H1 (cell line): Measurements from ENCODE around the gene DGKI. TPM values are rescaled to one million over a fixed set of nuclear protein-coding genes. Genes with fewer than 3 reads are reported as not detected.

Experiments
- CTCF ChIA-PET: fragments of 300-600 bp; sonication (Branson Sonifier 250); formaldehyde crosslinking; loops from one replicate; lab custom pipeline; 2021; ENCODE audit not compliant: partially characterized antibody; lab: Charles Lee
- POLR2A ChIA-PET: fragments of 300-600 bp; sonication (Branson Sonifier 250); formaldehyde crosslinking; loops from one replicate; lab custom pipeline; 2021; ENCODE audit warnings: inconsistent platforms; ENCODE audit not compliant: partially characterized antibody; lab: Charles Lee
- DNase-seq, 2 experiments: peaks; one replicate each; pipeline versions ENCODE4 v3.0.0 to v3.0.0-alpha.2; 2010 to 2022; ENCODE audit warnings: low spot score in 2 of 2, low read depth in 1 of 2, mixed read lengths in 1 of 2
- FAIRE-seq: peaks from 2 replicates; lab custom pipeline; 2011; peaks lifted over from hg19 to GRCh38; lab: Jason Lieb, UNC
- H2AFZ ChIP-seq: 2 replicates; pipeline ENCODE4 v1.8.1; 2012; ENCODE audit warnings: low read length, inconsistent platforms
- H2AK5ac ChIP-seq: 2 replicates; pipeline ENCODE4 v1.6.1; 2013; ENCODE audit warnings: low read depth, low read length
- H2BK120ac ChIP-seq: replicated peaks from 2 replicates; pipeline ENCODE3; 2013; ENCODE audit warnings: low read depth, low read length, inconsistent platforms
- H2BK12ac ChIP-seq: 2 replicates; pipeline ENCODE4 v1.6.1; 2013; ENCODE audit warnings: low read depth, low read length
- H2BK15ac ChIP-seq: 2 replicates; pipeline ENCODE4 v1.6.1; 2013; ENCODE audit warnings: low read length
- H2BK20ac ChIP-seq: 2 replicates; pipeline ENCODE4 v1.6.1; 2013; ENCODE audit warnings: low read length
- H2BK5ac ChIP-seq: 2 replicates; pipeline ENCODE4 v1.6.1; 2013; ENCODE audit warnings: low read depth, low read length
- H3K14ac ChIP-seq: 2 replicates; pipeline ENCODE4 v1.6.1; 2013; ENCODE audit warnings: inconsistent platforms; ENCODE audit not compliant: insufficient read length
- H3K18ac ChIP-seq: 2 replicates; pipeline ENCODE4 v1.6.1; 2013; ENCODE audit warnings: low read length; ENCODE audit errors: extremely low read depth
- H3K23ac ChIP-seq: 2 replicates; pipeline ENCODE4 v1.6.1; 2013; ENCODE audit warnings: inconsistent platforms; ENCODE audit not compliant: insufficient read length
- H3K23me2 ChIP-seq: 2 replicates; pipeline ENCODE4 v1.6.1; 2013; ENCODE audit warnings: low read depth, low read length
- H3K27ac ChIP-seq: 2 replicates; pipeline ENCODE4 v1.6.1; 2011; ENCODE audit warnings: low read depth, low read length, inconsistent platforms
- H3K27me3 ChIP-seq, 4 experiments: replicated peaks in 1 of 4; 1 replicate in 1 of 4; 2 replicates in 3 of 4; pipeline versions ENCODE4 v1.6.1 to v1.8.1; 2011 to 2013; ENCODE audit warnings: low read length in 3 of 4, mild to moderate bottlenecking in 3 of 4, inconsistent platforms in 2 of 4, mixed read lengths in 2 of 4, moderate library complexity in 1 of 4; ENCODE audit not compliant: control insufficient read depth in 3 of 4, insufficient read depth in 3 of 4; ENCODE audit errors: extremely low read depth in 1 of 4
- H3K36me3 ChIP-seq, 4 experiments: 2 replicates each; pipeline versions ENCODE4 v1.6.1 to v1.8.1; 2011 to 2013; ENCODE audit warnings: mild to moderate bottlenecking in 4 of 4, low read length in 3 of 4, moderate library complexity in 2 of 4, control low read depth in 1 of 4, inconsistent platforms in 1 of 4; ENCODE audit not compliant: insufficient read depth in 4 of 4, control insufficient read depth in 2 of 4
- H3K4ac ChIP-seq: replicated peaks from 2 replicates; pipeline ENCODE3; 2013; ENCODE audit warnings: low read length, low read depth, mixed read lengths, inconsistent platforms; ENCODE audit not compliant: insufficient read length
- H3K4me1 ChIP-seq, 4 experiments: replicated peaks in 1 of 4; 1 replicate in 1 of 4; 2 replicates in 3 of 4; pipeline versions ENCODE4 v1.6.1 to v1.8.1; 2011 to 2013; ENCODE audit warnings: low read length in 3 of 4, inconsistent platforms in 2 of 4, mixed read lengths in 1 of 4; ENCODE audit not compliant: insufficient read depth in 4 of 4, control insufficient read depth in 3 of 4
- H3K4me2 ChIP-seq, 2 experiments: 2 replicates each; pipeline versions ENCODE4 v1.6.1 to v1.8.1; 2011 to 2013; ENCODE audit warnings: low read depth in 2 of 2, low read length in 2 of 2, control low read depth in 1 of 2, inconsistent platforms in 1 of 2, mild to moderate bottlenecking in 1 of 2; ENCODE audit not compliant: insufficient read depth in 1 of 2
- H3K4me3 ChIP-seq, 4 experiments: fragments of 200-600, 300-600 bp in 1 of 4; sonication (generic), shearing (Covaris generic), sonication (Bioruptor Twin) in 1 of 4; 2 replicates each; pipeline versions ENCODE4 v1.5.1 to v1.8.1; 2011 to 2016; ENCODE audit warnings: low read length in 4 of 4, low read depth in 3 of 4, control low read depth in 2 of 4, inconsistent platforms in 2 of 4, mild to moderate bottlenecking in 2 of 4, mixed read lengths in 1 of 4, moderate library complexity in 1 of 4; ENCODE audit not compliant: insufficient read depth in 2 of 4; ENCODE audit errors: extremely low read depth in 1 of 4
- H3K56ac ChIP-seq: replicated peaks from 2 replicates; pipeline ENCODE3; 2013; ENCODE audit warnings: low read depth, mild to moderate bottlenecking, mixed read lengths, low read length, inconsistent platforms; ENCODE audit not compliant: insufficient read length
- H3K79me1 ChIP-seq: 2 replicates; pipeline ENCODE4 v1.6.1; 2013; ENCODE audit warnings: low read depth, low read length, control low read depth
- H3K79me2 ChIP-seq, 2 experiments: 2 replicates each; pipeline versions ENCODE4 v1.6.1 to v1.8.1; 2012 to 2013; ENCODE audit warnings: low read length in 2 of 2, mild to moderate bottlenecking in 2 of 2, inconsistent platforms in 1 of 2; ENCODE audit not compliant: insufficient read depth in 2 of 2, control insufficient read depth in 1 of 2
- H3K9ac ChIP-seq, 4 experiments: replicated peaks in 1 of 4; 1 replicate in 1 of 4; 2 replicates in 3 of 4; pipeline versions ENCODE4 v1.6.1 to v1.8.1; 2011 to 2013; ENCODE audit warnings: low read depth in 3 of 4, low read length in 3 of 4, control low read depth in 2 of 4, mild to moderate bottlenecking in 2 of 4, moderate library complexity in 2 of 4, inconsistent platforms in 1 of 4; ENCODE audit errors: extremely low read depth in 1 of 4
- H3K9me3 ChIP-seq, 2 experiments: 2 replicates each; pipeline versions ENCODE4 v1.6.1 to v1.8.1; 2012 to 2013; ENCODE audit warnings: mild to moderate bottlenecking in 2 of 2, moderate library complexity in 2 of 2, control low read depth in 1 of 2, inconsistent platforms in 1 of 2, low read depth in 1 of 2, low read length in 1 of 2, mixed read lengths in 1 of 2; ENCODE audit not compliant: insufficient read depth in 2 of 2
- H4K20me1 ChIP-seq, 2 experiments: replicated peaks in 1 of 2; 2 replicates each; pipeline versions ENCODE3 to v1.8.1; 2011 to 2013; ENCODE audit warnings: inconsistent platforms in 2 of 2, low read length in 2 of 2, mild to moderate bottlenecking in 1 of 2; ENCODE audit not compliant: insufficient read depth in 2 of 2, control insufficient read depth in 1 of 2
- H4K5ac ChIP-seq: 2 replicates; pipeline ENCODE4 v1.6.1; 2013; ENCODE audit warnings: low read length, low read depth, mixed read lengths, inconsistent platforms; ENCODE audit not compliant: insufficient read length
- H4K8ac ChIP-seq: 2 replicates; pipeline ENCODE4 v1.8.0; 2013; ENCODE audit warnings: mild to moderate bottlenecking, moderate library complexity, low read length, inconsistent platforms; ENCODE audit not compliant: insufficient read depth; ENCODE audit errors: extremely low read depth
- H4K91ac ChIP-seq: replicated peaks from 2 replicates; pipeline ENCODE3; 2013; ENCODE audit warnings: low read length, mixed read lengths, inconsistent platforms; ENCODE audit not compliant: insufficient read length
- BRCA1 ChIP-seq: IDR thresholded peaks from 2 replicates; pipeline ENCODE4 v1.6.1; 2012; ENCODE audit warnings: low read depth, low read length, improper control_type of control experiment
- CEBPB ChIP-seq: IDR thresholded peaks from 2 replicates; pipeline ENCODE4 v1.6.1; 2012; ENCODE audit warnings: low read depth, low read length
- CHD2 ChIP-seq: IDR thresholded peaks from 2 replicates; pipeline ENCODE4 v1.6.1; 2012; ENCODE audit warnings: low read length, improper control_type of control experiment
- CREB1 ChIP-seq: IDR thresholded peaks from 2 replicates; pipeline ENCODE4 v1.6.1; 2012; ENCODE audit warnings: inconsistent platforms
- HDAC6 ChIP-seq: IDR thresholded peaks from one replicate; pipeline ENCODE4 v1.7.1; 2012; ENCODE audit warnings: low read depth, mild to moderate bottlenecking, inconsistent platforms, low read length, moderate library complexity
- RFX5 ChIP-seq: IDR thresholded peaks from 2 replicates; pipeline ENCODE4 v1.6.1; 2011; ENCODE audit warnings: low read depth, low read length, improper control_type of control experiment, borderline replicate concordance
- RXRA ChIP-seq: IDR thresholded peaks from 2 replicates; pipeline ENCODE4 v1.6.1; 2011; ENCODE audit warnings: low read depth, mild to moderate bottlenecking, low read length, moderate library complexity; ENCODE audit not compliant: insufficient read depth
- USF2 ChIP-seq: IDR thresholded peaks from 2 replicates; pipeline ENCODE4 v1.6.1; 2011; ENCODE audit warnings: low read length, improper control_type of control experiment
- YY1 ChIP-seq: IDR thresholded peaks from 2 replicates; pipeline ENCODE4 v1.6.1; 2011; ENCODE audit warnings: low read depth, mild to moderate bottlenecking, low read length
- WGBS, 2 experiments: shearing (Covaris generic) in 1 of 2; methylation state at CpG; one replicate each; pipeline versions ENCODE4 v1.1.6 to v1.1.7; 2013 to 2015; ENCODE audit warnings: low lambda C conversion rate in 2 of 2, mixed read lengths in 2 of 2, inconsistent platforms in 1 of 2, low coverage in 1 of 2, missing lambda C conversion rate in 1 of 2; ENCODE audit not compliant: insufficient replicate concordance in 2 of 2, insufficient coverage in 1 of 2, insufficient read length in 1 of 2; ENCODE audit errors: extremely low coverage in 1 of 2, missing lambda C conversion rate in 1 of 2; 5-methylcytosine and 5-hydroxymethylcytosine counted together
- polyA plus RNA-seq, 7 experiments: library from polyadenylated mRNA; depleted of rRNA in 3 of 7; stranded (reverse) in 5 of 7; unstranded in 2 of 7; fragments of >200 nt in 5 of 7; fragments of 200-250 nt in 2 of 7; gene quantifications; 1 replicate in 5 of 7; 2 replicates in 1 of 7; 4 replicates in 1 of 7; pipeline versions ENCODE4 v1.2.1 to v1.2.3, GENCODE V29; 2011 to 2013; ENCODE audit warnings: missing spikeins in 2 of 7, mixed read lengths in 2 of 7
- total RNA-seq: library from RNA; stranded (reverse); fragmentation: NEBNext Ultra II Directional; extraction: Animal tissue kit (Norgen Biotek cat#: 25700); gene quantifications from 2 replicates; pipeline ENCODE4 v1.2.1, GENCODE V29; 2021
- TF ChIP-seq, protein P1 (sequence below), 3 experiments: IDR thresholded peaks; 1 replicate in 2 of 3; 2 replicates in 1 of 3; pipeline versions ENCODE4 v1.5.1 to v1.6.1; 2011; ENCODE audit warnings: low read length in 3 of 3, mild to moderate bottlenecking in 3 of 3, inconsistent platforms in 2 of 3, low read depth in 1 of 3, moderate library complexity in 1 of 3; ENCODE audit not compliant: insufficient read depth in 1 of 3; ENCODE audit errors: control extremely low read depth in 1 of 3

The DGKI gene
- total and polyA plus RNA-seq, 2 of the 8 experiments (the other 6 are each of a cell fraction or from before 2014, with no cell fraction given): 0.20 to 0.71 TPM

DNA sequence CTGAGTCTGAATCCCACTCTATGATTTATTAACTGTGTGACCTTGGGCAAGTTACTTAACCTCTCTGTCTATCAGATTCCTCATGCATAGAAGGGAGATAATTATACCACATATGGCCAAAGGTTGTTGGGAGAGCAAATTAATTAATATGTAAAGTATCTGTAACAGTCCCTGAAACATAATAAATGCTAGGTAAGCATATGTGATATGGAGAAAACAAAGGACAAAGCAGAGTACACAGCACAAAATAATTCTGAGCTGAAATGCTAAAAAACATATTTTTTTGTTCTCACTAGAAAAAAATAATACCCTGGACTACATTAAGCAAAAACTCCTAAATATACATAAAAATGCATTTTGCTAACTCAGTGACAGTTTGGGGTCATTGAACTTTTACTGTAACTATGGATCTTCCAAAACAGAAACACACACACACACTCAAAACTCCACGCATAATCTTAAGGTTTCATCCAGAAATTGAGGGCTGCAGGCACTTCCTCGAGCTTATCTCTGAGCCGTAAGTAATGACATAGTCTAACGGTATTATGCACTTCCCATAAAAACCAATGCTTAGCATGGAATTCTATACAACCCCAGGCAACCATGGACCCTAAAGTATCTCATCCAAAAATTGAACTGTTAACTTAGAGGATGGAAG is 301.6 kb downstream of the DGKI start:
- H3K56ac ChIP-seq: no peak overlapping the region
- peaks cover 0 to 2% (median 0%) of the 10 kb centered on the region in 4 experiments; a peak in 1 of 7 replicates for H3K4me1 ChIP-seq
- H4K8ac ChIP-seq: no peak overlapping the region
- WGBS, 2 experiments: 97% methylated on average over 4 of the region's 4 CpGs; no CpG with 5 or more reads in 1 of the 2 experiments
- H4K20me1 ChIP-seq: no peaks in the 10 kb centered on the region
- H3K9me3 ChIP-seq: no peaks in the 10 kb centered on the region
- H3K79me1 ChIP-seq: no peaks in the 10 kb centered on the region
- H2BK20ac ChIP-seq: no peak overlapping the region
- ChIA-PET POLR2A (no interaction called here), CTCF (no interaction called here)
- H3K4ac ChIP-seq: no peak overlapping the region
- H2BK5ac ChIP-seq: no peak overlapping the region
- no peaks in the 10 kb centered on the region for H3K79me2 ChIP-seq
- H3K14ac ChIP-seq: no peak overlapping the region
- no peak overlapping the region for H4K5ac ChIP-seq
- no peak overlapping the region for H3K27ac ChIP-seq
- H3K4me2 ChIP-seq: no peak overlapping the region
- H2AK5ac ChIP-seq: no peak overlapping the region
- no peak overlapping the region for H2BK15ac ChIP-seq
- no peak overlapping the region for H3K4me3 ChIP-seq
- H3K23ac ChIP-seq: no peak overlapping the region
- no peaks in the 10 kb centered on the region for H3K23me2 ChIP-seq
- H3K36me3 ChIP-seq: no peaks in the 10 kb centered on the region
- FAIRE-seq: no peak
- H4K91ac ChIP-seq: no peak overlapping the region
- no peak for DNase-seq
- no peaks in the 10 kb centered on the region for H3K27me3 ChIP-seq
- H2BK120ac ChIP-seq: no peak overlapping the region
- H2AFZ ChIP-seq: no peak overlapping the region
- H2BK12ac ChIP-seq: no peak overlapping the region
- no peak overlapping the region for H3K18ac ChIP-seq
- H3K9ac ChIP-seq: no peak overlapping the region; a peak in 1 of 7 replicates
- TF ChIP-seq CHD2: no peak
- TF ChIP-seq, protein P1, sequence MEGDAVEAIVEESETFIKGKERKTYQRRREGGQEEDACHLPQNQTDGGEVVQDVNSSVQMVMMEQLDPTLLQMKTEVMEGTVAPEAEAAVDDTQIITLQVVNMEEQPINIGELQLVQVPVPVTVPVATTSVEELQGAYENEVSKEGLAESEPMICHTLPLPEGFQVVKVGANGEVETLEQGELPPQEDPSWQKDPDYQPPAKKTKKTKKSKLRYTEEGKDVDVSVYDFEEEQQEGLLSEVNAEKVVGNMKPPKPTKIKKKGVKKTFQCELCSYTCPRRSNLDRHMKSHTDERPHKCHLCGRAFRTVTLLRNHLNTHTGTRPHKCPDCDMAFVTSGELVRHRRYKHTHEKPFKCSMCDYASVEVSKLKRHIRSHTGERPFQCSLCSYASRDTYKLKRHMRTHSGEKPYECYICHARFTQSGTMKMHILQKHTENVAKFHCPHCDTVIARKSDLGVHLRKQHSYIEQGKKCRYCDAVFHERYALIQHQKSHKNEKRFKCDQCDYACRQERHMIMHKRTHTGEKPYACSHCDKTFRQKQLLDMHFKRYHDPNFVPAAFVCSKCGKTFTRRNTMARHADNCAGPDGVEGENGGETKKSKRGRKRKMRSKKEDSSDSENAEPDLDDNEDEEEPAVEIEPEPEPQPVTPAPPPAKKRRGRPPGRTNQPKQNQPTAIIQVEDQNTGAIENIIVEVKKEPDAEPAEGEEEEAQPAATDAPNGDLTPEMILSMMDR (IDR thresholded peaks at IDR 0.05; ENCODE audit: control extremely low read depth in 1 of 3, insufficient read depth in 1 of 3, low read depth in 1 of 3, low read length in 3 of 3): no peak
- no peak for TF ChIP-seq CEBPB
- no peak for TF ChIP-seq RXRA
- TF ChIP-seq BRCA1: no peak
- no peak for TF ChIP-seq YY1
- no peak for TF ChIP-seq HDAC6
- no peak for TF ChIP-seq USF2
- TF ChIP-seq RFX5: no peak
- TF ChIP-seq CREB1: no peak
